GM06990 (cell line): ENCODE measurements around the gene PODN.

Experiments used
- DNase-seq: peaks from one replicate; pipeline ENCODE4 v3.0.0-alpha.2; 2011; ENCODE audit not compliant: insufficient read length; ENCODE audit errors: extremely low read depth
- H3K27me3 ChIP-seq: replicated peaks from 2 replicates; pipeline ENCODE4 v1.6.0; 2011; ENCODE audit warnings: low read length; ENCODE audit not compliant: control insufficient read depth, insufficient read depth
- H3K36me3 ChIP-seq: 2 replicates; pipeline ENCODE4 v1.5.1; 2011; ENCODE audit warnings: low read length; ENCODE audit not compliant: control insufficient read depth, insufficient read depth
- H3K4me3 ChIP-seq: replicated peaks from 2 replicates; pipeline ENCODE4 v1.5.1; 2011; ENCODE audit warnings: low read depth, mild to moderate bottlenecking, control low read depth, low read length
- TF ChIP-seq, protein P1 (sequence below): IDR thresholded peaks from 2 replicates; pipeline ENCODE4 v1.5.1; 2011; ENCODE audit warnings: low read length, control low read depth, mild to moderate bottlenecking, inconsistent platforms; ENCODE audit not compliant: insufficient read depth, poor library complexity, severe bottlenecking

PODN gene

DNA sequence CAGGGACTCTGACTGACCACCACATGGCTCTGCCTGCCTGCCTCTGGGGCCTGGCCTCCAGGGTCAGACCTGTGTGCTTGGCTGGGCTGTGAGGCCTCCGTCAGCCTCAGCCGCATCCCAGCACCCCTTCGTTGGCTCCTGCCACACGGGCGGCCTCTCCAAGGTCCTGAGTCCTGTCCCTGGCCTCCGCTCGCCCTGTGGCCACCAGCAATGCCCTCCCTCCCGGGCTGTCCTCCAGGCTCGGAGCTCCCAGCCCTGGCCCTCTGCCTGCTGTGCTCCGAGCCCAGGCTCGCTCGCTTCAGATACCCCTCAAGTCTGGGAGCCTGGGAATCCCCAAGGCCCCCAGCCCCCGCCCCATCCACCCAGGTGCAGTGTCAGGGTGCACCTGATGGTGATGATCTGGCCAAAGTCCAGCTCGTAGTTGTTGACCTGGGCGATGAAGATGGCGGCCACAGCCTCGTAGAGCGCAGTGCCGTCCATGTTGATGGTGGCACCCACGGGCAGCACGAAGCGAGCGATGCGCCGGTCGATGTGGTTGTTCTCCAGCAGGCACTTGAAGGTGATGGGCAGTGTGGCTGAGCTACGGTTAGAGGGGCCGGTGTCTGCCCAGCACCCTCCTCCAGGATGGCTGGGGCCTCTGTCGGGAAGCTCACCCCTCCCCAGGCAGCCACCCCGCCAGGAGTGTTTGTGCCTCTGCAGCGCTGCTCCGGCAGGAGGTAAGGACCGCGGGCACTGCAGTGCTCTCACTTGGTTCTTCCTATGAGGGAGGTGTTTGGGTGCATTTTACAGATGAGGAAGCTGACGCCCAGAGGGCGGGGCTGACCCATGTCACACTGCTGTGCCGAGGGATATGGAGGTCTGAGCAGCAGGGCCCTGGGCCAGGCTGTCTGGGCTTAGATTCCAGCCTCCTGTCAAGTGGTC, 28.5 kb downstream of the PODN start:
- Histone ChIP-seq H3K27me3 (no peaks in the 10 kb centered on the region), H3K4me3 (no peak overlapping the region), H3K36me3 (no peaks in the 10 kb centered on the region)
- DNase-seq = no peak
- TF ChIP-seq, protein P1, sequence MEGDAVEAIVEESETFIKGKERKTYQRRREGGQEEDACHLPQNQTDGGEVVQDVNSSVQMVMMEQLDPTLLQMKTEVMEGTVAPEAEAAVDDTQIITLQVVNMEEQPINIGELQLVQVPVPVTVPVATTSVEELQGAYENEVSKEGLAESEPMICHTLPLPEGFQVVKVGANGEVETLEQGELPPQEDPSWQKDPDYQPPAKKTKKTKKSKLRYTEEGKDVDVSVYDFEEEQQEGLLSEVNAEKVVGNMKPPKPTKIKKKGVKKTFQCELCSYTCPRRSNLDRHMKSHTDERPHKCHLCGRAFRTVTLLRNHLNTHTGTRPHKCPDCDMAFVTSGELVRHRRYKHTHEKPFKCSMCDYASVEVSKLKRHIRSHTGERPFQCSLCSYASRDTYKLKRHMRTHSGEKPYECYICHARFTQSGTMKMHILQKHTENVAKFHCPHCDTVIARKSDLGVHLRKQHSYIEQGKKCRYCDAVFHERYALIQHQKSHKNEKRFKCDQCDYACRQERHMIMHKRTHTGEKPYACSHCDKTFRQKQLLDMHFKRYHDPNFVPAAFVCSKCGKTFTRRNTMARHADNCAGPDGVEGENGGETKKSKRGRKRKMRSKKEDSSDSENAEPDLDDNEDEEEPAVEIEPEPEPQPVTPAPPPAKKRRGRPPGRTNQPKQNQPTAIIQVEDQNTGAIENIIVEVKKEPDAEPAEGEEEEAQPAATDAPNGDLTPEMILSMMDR = no peak

DNA sequence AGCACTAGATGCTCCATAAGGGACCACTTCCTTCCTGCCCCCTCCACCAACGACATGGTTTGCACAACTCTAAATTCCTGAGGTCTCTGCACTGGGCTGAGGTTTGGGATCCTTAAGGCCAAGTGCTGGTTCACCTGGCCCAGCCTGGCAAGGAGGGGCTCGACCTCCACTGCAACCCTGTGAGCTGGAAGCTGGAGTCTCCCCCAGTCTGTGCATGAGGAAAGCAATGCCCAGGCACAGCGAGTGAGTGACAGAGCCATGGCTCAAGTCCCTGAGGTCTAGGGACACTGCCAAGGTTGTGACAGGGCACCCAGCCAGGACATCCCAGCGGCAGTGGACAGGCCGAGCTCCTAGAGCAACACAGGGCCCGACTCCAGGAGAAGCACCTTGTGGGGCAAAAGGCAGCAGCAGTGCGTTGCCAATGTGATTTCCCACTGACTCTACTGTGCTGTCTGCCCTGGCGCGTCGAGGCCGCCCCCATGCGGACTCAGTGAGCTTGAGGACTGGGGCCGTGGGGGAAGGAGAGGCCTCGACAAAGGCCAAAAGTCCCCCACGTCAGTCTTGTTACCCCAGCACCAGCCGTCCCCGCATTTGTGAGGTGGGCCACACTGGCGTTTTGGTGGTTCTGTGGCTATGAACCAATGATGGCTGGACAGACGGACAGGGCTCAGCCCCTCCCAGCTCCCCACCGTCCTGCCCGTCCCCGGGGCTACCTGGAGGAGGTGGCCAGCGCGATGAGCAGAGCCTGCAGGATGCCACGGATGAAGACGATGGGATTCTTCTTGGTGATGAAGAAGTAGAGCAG, 30.0 kb downstream of the PODN start:
- DNase-seq = no peak
- TF ChIP-seq, protein P1 = no peak
- no peaks in the 10 kb centered on the region for H3K27me3 ChIP-seq
- H3K36me3 ChIP-seq = no peaks in the 10 kb centered on the region
- H3K4me3 ChIP-seq = no peak overlapping the region

DNA sequence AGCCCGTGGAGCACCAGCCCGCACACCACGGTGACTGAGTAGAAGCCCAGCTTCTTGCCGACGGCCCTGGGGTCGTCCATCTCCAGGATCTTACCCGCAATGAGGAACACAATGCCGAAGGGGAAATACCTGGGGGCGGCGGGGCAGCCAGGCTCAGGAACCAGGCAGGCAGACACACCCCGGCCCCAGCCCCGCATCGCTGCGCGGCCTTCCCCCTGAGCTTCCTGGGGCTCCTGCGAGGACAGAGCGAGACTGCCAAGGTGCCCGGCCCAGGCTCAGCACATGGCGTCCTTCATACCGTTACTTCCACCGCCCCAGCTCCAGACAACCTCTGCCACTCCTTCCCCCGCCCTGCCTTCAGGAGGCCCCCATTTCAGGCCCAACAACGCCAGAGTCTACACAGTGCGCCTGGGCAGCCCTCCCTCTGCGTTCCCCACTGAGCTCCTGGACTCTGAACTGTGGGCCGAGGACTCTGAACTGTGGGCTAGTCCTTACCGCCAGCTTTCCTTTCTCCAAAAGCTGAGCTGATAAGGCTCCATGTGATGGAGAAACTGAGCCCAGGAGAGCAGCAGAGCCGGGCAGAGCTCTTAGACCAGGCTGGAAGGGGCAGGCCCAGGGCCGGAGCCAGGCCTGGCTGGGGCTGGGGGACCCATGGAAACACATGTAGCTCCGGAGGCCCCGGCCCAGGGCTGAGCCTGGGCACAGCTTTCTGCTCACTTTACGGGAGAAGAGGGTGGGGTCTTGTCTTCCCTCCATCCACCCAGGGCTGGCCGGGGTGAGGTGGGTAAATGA, 30.8 kb downstream of the PODN start:
- no peak for DNase-seq
- Histone ChIP-seq H3K36me3 (no peaks in the 10 kb centered on the region), H3K27me3 (no peaks in the 10 kb centered on the region), H3K4me3 (no peak overlapping the region)
- TF ChIP-seq, protein P1 = no peak

DNA sequence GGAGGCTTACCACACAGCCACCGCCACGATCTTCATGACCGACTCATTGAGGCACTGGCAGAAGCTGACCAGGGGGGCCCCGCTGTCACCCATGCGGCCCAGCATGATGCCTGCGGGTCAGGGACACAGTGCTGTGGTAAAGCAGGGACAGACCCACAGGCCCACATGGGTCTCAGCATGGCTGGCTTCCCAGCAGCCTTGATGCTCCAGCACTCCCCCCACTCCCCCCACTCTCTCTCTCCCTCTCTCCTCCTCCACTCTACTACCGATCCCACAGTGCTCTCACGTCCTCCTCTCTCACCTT, 31.4 kb downstream of the PODN start:
- TF ChIP-seq, protein P1 = no peak
- no peaks in the 10 kb centered on the region for H3K27me3 ChIP-seq

DNA sequence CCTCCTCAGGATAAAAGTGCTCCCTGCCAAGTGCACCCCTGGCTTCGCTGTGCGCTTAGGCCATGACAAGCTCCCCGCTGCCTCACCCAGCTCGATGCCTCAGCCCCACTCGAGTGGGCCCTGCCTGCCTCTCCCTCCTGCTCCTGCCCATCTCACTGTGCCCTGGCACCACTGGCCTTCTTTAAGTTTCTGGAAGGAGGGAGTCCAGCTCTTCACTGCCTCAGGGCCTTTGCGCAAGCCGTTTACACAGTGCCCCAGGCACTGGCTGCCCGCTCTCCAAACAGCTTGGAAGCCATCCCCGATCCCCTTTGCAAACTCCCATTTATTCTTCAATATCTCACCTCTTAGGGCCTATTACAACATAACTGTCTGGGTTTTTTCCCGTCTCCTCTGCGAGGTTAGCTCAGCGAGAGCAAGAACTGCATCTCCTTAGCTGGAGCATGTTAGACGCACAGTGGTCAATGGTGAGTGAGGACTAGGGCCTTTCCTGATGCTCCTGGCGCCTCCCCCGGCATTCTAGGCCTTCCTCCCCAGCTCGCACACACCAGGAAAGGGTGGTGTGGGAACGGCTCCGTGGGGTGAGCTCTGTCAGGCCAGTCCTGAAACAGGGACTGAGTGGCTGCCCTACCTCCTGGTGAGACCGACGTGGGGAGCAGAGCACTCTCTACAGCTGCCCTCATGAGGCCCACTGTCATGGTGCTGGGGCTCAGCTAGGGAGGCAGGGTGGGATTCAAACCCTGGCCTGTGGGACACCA, 31.9 kb downstream of the PODN start:
- no peaks in the 10 kb centered on the region for H3K36me3 ChIP-seq
- TF ChIP-seq, protein P1 = no peak
- DNase-seq = no peak

More for the DNA sequence above, 31.4 kb downstream of the PODN start:
- Histone ChIP-seq H3K36me3 (no peaks in the 10 kb centered on the region), H3K4me3 (no peak overlapping the region)
- no peak for DNase-seq

More for the DNA sequence above, 31.9 kb downstream of the PODN start:
- H3K4me3 ChIP-seq = no peak overlapping the region
- H3K27me3 ChIP-seq = no peaks in the 10 kb centered on the region
